ENCODE data around the gene OR52R1. TPM values are rescaled to one million over a fixed set of nuclear protein-coding genes. Genes with fewer than 3 reads are reported as not detected.
"Not testable (repeated sequence)": the region's sequence is repeated elsewhere in the genome, so short reads cannot be mapped to it uniquely, and the experiment has no call there.

OR52R1 gene
- not detected for polyA plus RNA-seq (ENCODE audit: insufficient read length)

- no peak for DNase-seq
These were observed at the start of gene OR52R1 for GRCh38 chr11:4804280-4804679. TSS of gene OR52R1 (minus strand) at chr11:4804380. CDS start at chr11:4804380, 0 bp downstream.

GRCh38 chr11:4851033-4851432, 46.9 kb upstream of the OR52R1 start:
- no peak for DNase-seq

DNA sequence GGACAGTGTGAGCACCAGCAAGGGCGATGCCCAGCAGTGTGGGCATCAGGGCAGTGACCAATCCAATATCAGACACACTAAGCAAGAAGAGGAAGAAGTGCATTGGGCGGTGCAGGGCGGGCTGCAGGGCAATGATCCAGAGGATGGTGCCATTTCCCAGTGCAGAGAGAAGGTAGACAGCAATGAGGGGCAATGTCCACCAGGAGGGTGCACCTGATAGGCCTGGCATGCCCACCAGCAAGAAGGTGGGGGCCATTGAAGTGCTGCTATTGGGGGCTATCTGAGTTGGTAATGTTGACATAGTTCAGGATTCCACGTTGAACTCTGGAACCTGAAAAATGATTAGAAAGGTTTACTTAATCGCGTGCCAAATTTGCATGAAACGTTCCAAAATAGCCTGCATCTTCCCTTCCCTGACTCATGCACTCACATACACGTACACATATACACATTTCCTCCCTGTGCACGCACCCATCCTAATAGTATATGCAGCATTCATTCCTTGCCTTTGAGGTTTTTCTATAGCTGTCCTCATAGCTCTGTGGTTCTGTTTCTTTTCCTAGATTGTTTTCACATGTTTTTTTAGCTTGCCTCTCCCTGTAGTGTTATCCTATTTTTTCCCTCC, 44.8 kb upstream of the OR52R1 start, which contains the start of gene OR51S1:
Gene OR51S1 (minus strand): TSS at position 301 of the 625 bp plus-strand sequence. CDS start 0 bp downstream, at position 301.
- DNase-seq, result no peak

- no peak for DNase-seq
These were observed 35.8 kb upstream of the OR52R1 start for GRCh38 chr11:4839851-4840549.

DNA sequence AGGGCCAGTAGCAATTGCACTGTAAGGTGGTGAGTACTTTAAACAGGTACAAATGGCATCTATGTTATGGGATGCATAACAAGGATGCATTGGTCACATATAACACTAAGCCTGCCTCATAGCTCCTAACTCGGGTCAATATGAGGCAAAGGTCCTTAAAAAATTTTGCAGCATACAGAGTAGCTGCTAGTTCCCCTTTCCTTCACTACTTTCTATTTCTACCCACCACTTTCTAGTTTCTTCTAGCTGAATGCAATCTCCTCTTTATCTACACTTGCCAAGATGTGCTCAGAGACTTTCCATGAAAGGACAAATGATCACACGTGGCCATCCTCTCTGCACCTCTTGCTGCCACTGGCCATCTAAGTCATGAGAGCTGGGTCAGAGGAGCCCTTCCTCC, 26.7 kb upstream of the OR52R1 start:
- DNase-seq, result no peak

GRCh38 chr11:4830346-4830745, 26.2 kb upstream of the OR52R1 start:
- DNase-seq, result no peak

DNA sequence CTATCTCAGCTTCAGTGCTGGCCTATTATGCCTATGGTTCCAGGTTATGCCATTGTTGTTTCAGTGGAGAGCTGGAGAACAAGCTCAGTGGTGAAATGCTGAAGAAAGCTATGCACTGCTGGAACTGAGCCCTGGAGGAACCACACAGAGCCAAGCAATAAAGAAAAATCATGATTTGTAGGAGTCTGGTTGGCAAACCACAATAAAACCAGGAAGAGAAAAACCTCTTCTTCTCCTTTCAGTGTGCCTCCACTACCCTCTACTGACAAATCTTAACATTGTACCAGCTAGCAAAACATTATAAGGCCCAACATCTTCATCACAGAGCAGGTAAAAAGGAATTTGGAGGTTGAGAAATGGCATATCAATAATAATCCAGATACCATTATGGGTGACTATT, 22.2 kb upstream of the OR52R1 start:
- no peak for DNase-seq

GRCh38 chr11:4825132-4825531, 21.0 kb upstream of the OR52R1 start:
- DNase-seq, result no peak

DNA sequence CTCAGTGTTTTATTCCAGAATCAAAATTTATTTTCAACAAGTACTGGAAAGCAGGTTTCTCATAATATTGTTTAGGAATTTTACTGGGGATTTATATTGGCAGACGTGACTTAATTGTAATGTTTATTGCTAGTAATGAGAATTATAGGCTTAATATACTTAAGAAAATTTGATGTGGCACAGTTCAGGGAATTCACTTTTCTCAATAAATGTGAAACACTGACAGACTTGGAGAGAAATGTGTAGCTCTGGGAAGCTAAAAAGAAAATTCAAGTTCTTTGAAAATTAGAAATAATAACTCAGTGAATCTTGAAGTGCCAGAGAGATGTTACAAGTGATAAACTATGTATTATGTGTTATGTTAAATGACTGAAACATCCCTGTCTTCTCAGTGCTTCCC, 16.8 kb upstream of the OR52R1 start, which contains the start of gene OR51F2:
Gene OR51F2 (plus strand): TSS at position 301 of the 400 bp plus-strand sequence. CDS start 101 bp downstream, outside the sequence.
- DNase-seq, result no peak

GRCh38 chr11:4809246-4809645, 5.1 kb upstream of the OR52R1 start:
- no peak for DNase-seq

DNA sequence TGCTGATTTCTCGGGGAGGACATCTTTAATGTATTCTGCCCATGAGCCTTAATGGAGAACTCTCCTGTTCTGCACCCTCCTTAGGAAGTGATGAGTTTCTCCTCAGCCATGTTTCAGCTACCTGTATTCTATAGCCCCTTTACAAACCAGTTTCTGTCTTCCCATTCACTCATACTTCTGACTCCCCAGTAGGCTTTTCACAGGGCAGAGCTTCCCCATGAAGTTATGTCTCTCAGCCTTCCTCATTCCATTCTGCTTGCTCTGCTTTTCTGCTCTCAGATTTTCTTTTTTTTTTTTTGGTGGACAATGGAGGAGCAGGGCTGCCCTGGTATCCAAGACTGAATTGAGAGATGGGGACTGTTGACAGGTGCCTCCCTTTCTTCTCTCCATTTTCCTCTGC, 4.3 kb upstream of the OR52R1 start:
- no peak for DNase-seq

DNA sequence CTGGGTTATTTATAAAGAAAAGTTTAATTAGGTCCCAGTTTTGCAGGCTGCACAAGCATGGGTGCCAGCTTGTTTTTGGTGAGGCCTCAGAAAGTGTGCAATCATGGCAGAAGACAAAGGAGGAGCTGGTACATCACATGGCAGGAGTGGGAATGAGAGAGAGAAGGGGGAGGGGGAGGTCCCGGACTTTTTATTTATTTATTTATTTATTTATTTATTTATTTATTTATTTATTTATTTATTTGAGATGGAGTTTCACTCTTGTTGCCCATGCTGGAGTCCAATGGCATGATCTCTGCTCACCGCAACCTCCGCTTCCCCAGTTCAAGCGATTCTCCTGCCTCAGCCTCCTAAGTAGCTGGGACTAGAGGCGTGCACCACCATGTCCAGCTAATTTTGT, 2.9 kb downstream of the OR52R1 start:
- DNase-seq, result not testable (repeated sequence)

DNA sequence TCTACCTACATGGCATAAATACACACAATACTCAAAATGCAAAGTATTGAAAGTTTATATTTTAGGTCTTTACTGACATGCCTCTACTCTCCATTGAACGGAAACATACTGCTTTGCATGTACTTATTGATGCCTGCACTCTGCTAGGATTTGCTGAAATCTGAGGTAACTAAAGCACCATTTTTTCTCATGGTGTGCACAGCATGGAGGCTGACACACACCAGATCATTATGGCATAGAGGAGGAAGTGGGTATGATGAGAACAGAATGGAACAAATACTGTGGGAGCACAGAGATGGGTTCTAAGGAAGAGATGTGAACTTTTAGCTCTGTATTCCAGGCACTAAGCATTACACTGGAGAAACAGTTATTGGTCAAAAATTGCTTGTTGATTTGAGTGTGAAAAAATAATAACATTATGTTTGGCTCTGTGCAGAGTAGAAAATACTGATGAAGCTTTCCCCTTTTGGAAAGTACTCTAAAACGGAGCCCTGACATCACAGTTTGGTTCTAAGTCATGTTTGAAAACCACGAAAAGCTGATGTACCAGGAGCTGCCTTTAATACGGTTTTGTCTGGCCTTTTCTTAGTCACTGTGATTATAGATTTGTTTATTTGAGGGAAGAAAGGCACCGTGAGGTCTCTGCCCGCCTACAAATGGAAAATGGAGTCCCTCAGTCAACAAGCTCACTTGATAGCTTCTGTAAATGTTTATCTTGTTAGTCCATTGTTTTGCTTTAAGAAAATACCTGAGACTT, 5.6 kb downstream of the OR52R1 start:
- DNase-seq, result no peak

DNA sequence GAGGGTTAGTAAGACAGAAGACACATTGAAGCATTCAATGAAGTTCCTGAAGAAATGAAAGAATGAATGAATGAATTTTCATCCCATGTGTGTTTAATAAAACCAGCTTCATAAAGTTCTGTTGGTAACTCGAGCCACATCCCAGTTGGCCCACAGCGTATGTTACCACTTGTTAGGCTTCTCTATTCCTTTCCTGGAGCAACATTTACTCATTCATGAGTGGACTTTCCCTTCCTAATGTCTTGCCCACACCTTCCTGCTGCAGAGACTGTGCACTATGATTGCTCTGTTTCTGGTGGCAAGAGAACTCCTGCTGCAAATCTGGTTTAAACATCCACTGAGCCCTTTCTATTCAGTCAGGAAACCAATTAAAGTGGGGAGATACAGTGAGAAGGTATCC, 7.0 kb downstream of the OR52R1 start:
- no peak for DNase-seq

GRCh38 chr11:4782454-4782853, 21.7 kb downstream of the OR52R1 start:
- DNase-seq, result no peak

DNA sequence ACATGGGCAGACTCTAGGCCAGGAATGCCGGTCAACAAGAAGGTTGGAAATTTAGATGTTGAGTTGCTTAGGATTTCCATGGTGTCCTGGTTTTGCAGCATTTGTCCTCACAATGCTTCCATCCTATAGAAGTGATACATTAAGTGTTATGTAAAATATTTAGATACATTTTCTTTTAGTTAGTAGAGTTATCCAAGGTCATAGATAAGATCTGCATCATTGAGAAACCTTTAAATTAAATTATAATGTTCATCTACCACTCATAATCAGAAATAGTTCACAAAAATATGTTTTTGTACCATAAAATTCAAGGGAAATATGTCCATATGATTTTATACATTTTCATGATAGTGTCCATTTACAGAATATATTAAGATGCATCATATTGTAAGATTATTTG, 34.3 kb downstream of the OR52R1 start, which contains the start of gene OR51F1:
Gene OR51F1 (minus strand): TSS at position 101 of the 400 bp plus-strand sequence. CDS start 0 bp downstream, at position 101.
- DNase-seq, result no peak

- no peak for DNase-seq
These were observed 36.1 kb downstream of the OR52R1 start for GRCh38 chr11:4768094-4768493.

GRCh38 chr11:4766420-4767043, 37.6 kb downstream of the OR52R1 start:
- DNase-seq, result no peak

- no peak for DNase-seq
These were observed 41.1 kb downstream of the OR52R1 start for GRCh38 chr11:4763096-4763495.

Measured in hindlimb muscle (tissue), 1 donor.